Measurements from ENCODE around the gene MYBPC1. TPM values are rescaled to one million over a fixed set of nuclear protein-coding genes. Genes with fewer than 3 reads are reported as not detected.

MYBPC1 gene
- total RNA-seq, 1 donor from 2014 or later = 7.3 TPM

DNA sequence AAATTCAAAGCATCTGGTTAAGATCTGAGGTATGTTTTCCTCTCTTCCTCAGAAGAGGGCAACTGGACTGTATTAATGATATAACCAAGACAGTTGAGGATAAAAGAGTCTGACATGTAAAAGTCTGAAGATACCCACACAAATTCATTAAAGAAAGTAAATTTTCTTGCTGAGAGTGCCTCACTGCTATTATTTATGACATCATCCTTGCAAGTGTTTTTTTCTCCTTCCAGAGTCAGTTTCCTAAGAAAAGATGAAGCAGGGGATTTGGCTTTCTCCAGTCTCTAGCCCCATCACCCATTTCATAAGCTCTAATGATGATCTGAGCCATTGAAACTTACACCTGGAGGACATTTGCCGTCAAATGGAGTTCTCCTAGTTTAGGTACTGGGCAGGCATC, 21.0 kb upstream of the MYBPC1 start:
- H3K27ac ChIP-seq (replicated peaks) = no peak overlapping the region
- H3K4me3 ChIP-seq = no peak overlapping the region
- intact Hi-C loops (cut with micrococcal nuclease) = no loop called here
- peaks cover 7% of the 10 kb centered on the region for H3K4me1 ChIP-seq
- H3K9me3 ChIP-seq (replicated peaks) = no peaks in the 10 kb centered on the region
- peaks cover 76% of the 10 kb centered on the region for H3K27me3 ChIP-seq (ENCODE audit: low read depth)
- no peak for DNase-seq
- no peaks in the 10 kb centered on the region for H3K36me3 ChIP-seq
- TF ChIP-seq, protein P1, sequence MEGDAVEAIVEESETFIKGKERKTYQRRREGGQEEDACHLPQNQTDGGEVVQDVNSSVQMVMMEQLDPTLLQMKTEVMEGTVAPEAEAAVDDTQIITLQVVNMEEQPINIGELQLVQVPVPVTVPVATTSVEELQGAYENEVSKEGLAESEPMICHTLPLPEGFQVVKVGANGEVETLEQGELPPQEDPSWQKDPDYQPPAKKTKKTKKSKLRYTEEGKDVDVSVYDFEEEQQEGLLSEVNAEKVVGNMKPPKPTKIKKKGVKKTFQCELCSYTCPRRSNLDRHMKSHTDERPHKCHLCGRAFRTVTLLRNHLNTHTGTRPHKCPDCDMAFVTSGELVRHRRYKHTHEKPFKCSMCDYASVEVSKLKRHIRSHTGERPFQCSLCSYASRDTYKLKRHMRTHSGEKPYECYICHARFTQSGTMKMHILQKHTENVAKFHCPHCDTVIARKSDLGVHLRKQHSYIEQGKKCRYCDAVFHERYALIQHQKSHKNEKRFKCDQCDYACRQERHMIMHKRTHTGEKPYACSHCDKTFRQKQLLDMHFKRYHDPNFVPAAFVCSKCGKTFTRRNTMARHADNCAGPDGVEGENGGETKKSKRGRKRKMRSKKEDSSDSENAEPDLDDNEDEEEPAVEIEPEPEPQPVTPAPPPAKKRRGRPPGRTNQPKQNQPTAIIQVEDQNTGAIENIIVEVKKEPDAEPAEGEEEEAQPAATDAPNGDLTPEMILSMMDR (IDR thresholded peaks at IDR 0.05; ENCODE audit: borderline replicate concordance) = no peak

DNA sequence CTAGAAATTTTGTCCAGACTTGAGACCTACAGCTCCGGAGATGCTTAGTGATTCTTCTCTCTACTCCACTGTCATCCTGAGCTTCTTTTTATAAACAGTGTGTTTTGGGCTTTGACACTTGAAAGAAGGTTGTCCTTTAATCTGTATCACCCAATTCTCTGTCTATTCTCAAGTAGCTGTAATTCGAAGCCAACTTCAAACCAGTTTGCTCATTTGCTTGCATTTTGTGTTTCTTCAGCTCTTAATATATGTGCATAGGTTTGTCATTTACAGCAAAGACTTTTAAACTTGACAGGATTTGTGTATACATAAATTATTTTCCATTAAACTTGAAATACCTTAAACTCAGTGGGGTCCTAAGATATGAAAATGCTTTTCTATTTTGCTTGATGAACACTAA, 16.4 kb upstream of the MYBPC1 start:
- Histone ChIP-seq H3K4me1 (no peaks in the 10 kb centered on the region), H3K9me3 (replicated peaks) (no peaks in the 10 kb centered on the region), H3K27ac (replicated peaks) (no peak overlapping the region), H3K36me3 (no peaks in the 10 kb centered on the region), H3K4me3 (no peak overlapping the region), H3K27me3 (ENCODE audit: low read depth) (peaks cover 46% of the 10 kb centered on the region)
- intact Hi-C loops (cut with micrococcal nuclease) = no loop called here
- TF ChIP-seq, protein P1 (IDR thresholded peaks at IDR 0.05; ENCODE audit: borderline replicate concordance) = no peak
- no peak for DNase-seq

DNA sequence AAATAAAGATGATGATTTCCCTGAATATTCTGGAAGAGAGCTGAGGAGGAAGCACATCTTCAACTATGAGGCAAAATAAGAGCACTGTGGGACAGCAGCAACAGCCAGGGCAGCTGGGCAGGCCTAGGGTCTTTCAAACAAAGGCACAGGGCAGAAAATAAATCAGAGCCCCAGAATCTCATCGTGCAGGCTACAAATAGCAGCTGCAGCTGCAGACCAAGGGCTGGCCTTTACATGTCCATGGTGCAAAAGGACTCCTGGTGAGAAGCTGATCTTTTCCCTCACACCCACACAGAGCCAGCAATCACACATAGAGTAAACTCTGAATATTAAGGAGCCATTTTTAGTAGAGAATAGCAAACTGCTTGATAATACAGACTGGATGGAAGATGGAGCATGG, 13.6 kb upstream of the MYBPC1 start:
- DNase-seq = no peak
- TF ChIP-seq, protein P1 (IDR thresholded peaks at IDR 0.05; ENCODE audit: borderline replicate concordance) = no peak
- Histone ChIP-seq H3K36me3 (no peaks in the 10 kb centered on the region), H3K27me3 (ENCODE audit: low read depth) (peaks cover 34% of the 10 kb centered on the region), H3K4me1 (no peaks in the 10 kb centered on the region), H3K4me3 (no peak overlapping the region), H3K27ac (replicated peaks) (no peak overlapping the region), H3K9me3 (replicated peaks) (no peaks in the 10 kb centered on the region)
- intact Hi-C loops (cut with micrococcal nuclease) = no loop called here

DNA sequence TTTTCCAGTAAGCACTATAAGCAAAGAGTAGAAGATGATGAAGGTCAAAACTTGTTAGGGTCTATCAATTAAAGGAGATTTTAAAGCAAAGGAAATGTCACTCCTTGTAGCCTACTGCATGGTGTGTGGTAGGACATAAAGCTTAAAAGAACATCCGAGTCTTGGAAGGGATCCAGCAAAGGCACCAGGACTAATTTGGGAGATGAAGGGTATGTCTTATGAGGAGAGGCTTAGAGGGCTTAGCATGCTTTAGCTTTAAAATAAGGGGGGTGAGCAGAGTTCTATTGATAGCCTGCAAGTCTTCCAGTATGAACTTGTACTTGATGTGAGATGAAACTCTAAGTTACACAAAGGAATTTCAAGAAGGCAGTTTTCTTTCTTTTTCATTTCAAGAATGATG, 11.8 kb upstream of the MYBPC1 start:
- intact Hi-C loops (cut with micrococcal nuclease) = no loop called here
- no peak overlapping the region for H3K4me3 ChIP-seq
- H3K27ac ChIP-seq (replicated peaks) = no peak overlapping the region
- no peak for DNase-seq
- TF ChIP-seq, protein P1 (IDR thresholded peaks at IDR 0.05; ENCODE audit: borderline replicate concordance) = no peak
- H3K36me3 ChIP-seq = no peaks in the 10 kb centered on the region
- peaks cover 25% of the 10 kb centered on the region for H3K27me3 ChIP-seq (ENCODE audit: low read depth)
- no peaks in the 10 kb centered on the region for H3K4me1 ChIP-seq
- H3K9me3 ChIP-seq (replicated peaks) = no peaks in the 10 kb centered on the region

DNA sequence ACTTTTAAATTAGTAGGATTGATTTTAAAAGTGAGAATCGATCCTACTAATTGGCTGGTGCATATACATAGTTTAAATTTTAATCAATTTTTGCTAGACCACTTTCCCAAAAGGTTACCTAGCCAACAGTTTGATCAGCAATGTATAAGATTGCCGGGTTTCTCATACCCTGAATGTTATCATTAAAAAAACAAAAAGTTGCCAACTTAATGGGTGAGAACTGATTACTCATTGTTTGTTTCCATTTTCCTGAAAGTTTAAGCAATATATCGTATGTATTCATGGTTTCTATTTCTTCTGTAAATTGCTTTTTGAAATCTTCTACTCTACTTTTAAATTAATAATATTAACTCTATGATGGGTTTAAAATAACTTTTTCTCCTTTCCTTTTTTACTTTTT, 4.4 kb upstream of the MYBPC1 start:
- intact Hi-C loops (cut with micrococcal nuclease) = no loop called here
- no peaks in the 10 kb centered on the region for H3K4me1 ChIP-seq
- no peaks in the 10 kb centered on the region for H3K36me3 ChIP-seq
- DNase-seq = no peak
- TF ChIP-seq, protein P1 (IDR thresholded peaks at IDR 0.05; ENCODE audit: borderline replicate concordance) = no peak
- H3K27ac ChIP-seq (replicated peaks) = no peak overlapping the region
- H3K27me3 ChIP-seq (ENCODE audit: low read depth) = no peaks in the 10 kb centered on the region
- no peak overlapping the region for H3K4me3 ChIP-seq
- H3K9me3 ChIP-seq (replicated peaks) = no peaks in the 10 kb centered on the region

DNA sequence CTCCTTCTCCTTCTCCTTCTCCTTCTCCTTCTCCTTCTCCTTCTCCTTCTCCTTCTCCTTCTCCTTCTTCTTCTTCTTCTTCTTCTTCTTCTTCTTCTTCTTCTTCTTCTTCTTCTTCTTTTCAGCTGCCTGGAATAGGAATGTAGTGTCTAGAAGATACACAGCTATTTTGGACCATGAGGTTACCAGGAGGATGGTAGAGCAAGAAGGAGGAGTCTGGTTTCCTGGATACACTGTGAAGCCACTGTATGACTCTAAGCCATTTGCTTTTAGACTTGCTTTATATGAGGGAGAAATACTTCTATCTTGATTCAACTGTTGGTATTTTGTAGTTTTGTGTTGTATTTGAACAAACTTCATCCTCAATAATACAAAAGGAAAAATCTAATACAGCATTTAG, 3.0 kb upstream of the MYBPC1 start:
- Histone ChIP-seq H3K27ac (replicated peaks) (no peak overlapping the region), H3K36me3 (no peaks in the 10 kb centered on the region), H3K4me3 (no peak overlapping the region), H3K9me3 (replicated peaks) (no peaks in the 10 kb centered on the region), H3K4me1 (no peaks in the 10 kb centered on the region), H3K27me3 (ENCODE audit: low read depth) (no peaks in the 10 kb centered on the region)
- TF ChIP-seq, protein P1 (IDR thresholded peaks at IDR 0.05; ENCODE audit: borderline replicate concordance) = no peak
- DNase-seq = no peak
- intact Hi-C loops (cut with micrococcal nuclease) = no loop called here

All from left ventricle myocardium inferior (tissue), 1 donor.